GM12873 (cell line): ENCODE data around the gene SEC22A.

Source experiments
- CTCF ChIP-seq: IDR thresholded peaks from 2 replicates; pipeline ENCODE4 v1.5.1; 2012; ENCODE audit warnings: low read depth, mild to moderate bottlenecking, moderate library complexity, low read length, control low read depth; ENCODE audit not compliant: insufficient read depth; ENCODE audit errors: missing control alignments

SEC22A gene

GRCh38 chr3:123278446-123278845 lies 76.7 kb downstream of the SEC22A start:
- TF ChIP-seq CTCF, result no peak

- no peak for TF ChIP-seq CTCF
Observed at GRCh38 chr3:123279121-123279520, 77.4 kb downstream of the SEC22A start.

GRCh38 chr3:123281406-123281805 lies 79.7 kb downstream of the SEC22A start:
- no peak for TF ChIP-seq CTCF

GRCh38 chr3:123281929-123282328 lies 80.2 kb downstream of the SEC22A start:
- no peak for TF ChIP-seq CTCF

- TF ChIP-seq CTCF, result no peak
Observed at GRCh38 chr3:123282461-123282860, 80.7 kb downstream of the SEC22A start.

- no peak for TF ChIP-seq CTCF
Observed at GRCh38 chr3:123283074-123283473, 81.3 kb downstream of the SEC22A start.

- TF ChIP-seq CTCF, result no peak
Observed at GRCh38 chr3:123283657-123284398, 82.1 kb downstream of the SEC22A start.
